ENCODE data around the gene WNT9B. TPM values are rescaled to one million over a fixed set of nuclear protein-coding genes. Genes with fewer than 3 reads are reported as not detected.

WNT9B gene
- total RNA-seq, 1 donor from 2014 or later, result 0.26 TPM

- H3K4me1 Mint-ChIP-seq (ENCODE audit: unreplicated experiment), result peaks cover 3% of the 10 kb centered on the region
- peaks cover 5% of the 10 kb centered on the region for H3K27me3 Mint-ChIP-seq (ENCODE audit: unreplicated experiment)
- H3K27ac Mint-ChIP-seq (ENCODE audit: unreplicated experiment), result no peak overlapping the region
- no peaks in the 10 kb centered on the region for H3K36me3 Mint-ChIP-seq (ENCODE audit: low read depth, unreplicated experiment)
- no peak for TF ChIP-seq CTCF (IDR thresholded peaks at IDR 0.05; ENCODE audit: unreplicated experiment)
- no peak for DNase-seq (ENCODE audit: low spot score)
- no peak overlapping the region for H3K4me3 Mint-ChIP-seq (ENCODE audit: unreplicated experiment)
- no peaks in the 10 kb centered on the region for H3K9me3 Mint-ChIP-seq (ENCODE audit: unreplicated experiment)
These were observed 33.2 kb downstream of the WNT9B start for GRCh38 chr17:46884552-46884951.

- no peak for DNase-seq (ENCODE audit: low spot score)
- H3K27ac Mint-ChIP-seq (ENCODE audit: unreplicated experiment), result no peak overlapping the region
- H3K36me3 Mint-ChIP-seq (ENCODE audit: low read depth, unreplicated experiment), result no peaks in the 10 kb centered on the region
- H3K27me3 Mint-ChIP-seq (ENCODE audit: unreplicated experiment), result peaks cover 5% of the 10 kb centered on the region
- peaks cover 3% of the 10 kb centered on the region for H3K4me1 Mint-ChIP-seq (ENCODE audit: unreplicated experiment)
- no peak for TF ChIP-seq CTCF (IDR thresholded peaks at IDR 0.05; ENCODE audit: unreplicated experiment)
- H3K4me3 Mint-ChIP-seq (ENCODE audit: unreplicated experiment), result no peak overlapping the region
- H3K9me3 Mint-ChIP-seq (ENCODE audit: unreplicated experiment), result no peaks in the 10 kb centered on the region
These were observed 34.3 kb downstream of the WNT9B start for GRCh38 chr17:46885415-46886309.

- DNase-seq (ENCODE audit: low spot score), result no peak
- no peak overlapping the region for H3K27ac Mint-ChIP-seq (ENCODE audit: unreplicated experiment)
- H3K4me3 Mint-ChIP-seq (ENCODE audit: unreplicated experiment), result no peak overlapping the region
- no peak for TF ChIP-seq CTCF (IDR thresholded peaks at IDR 0.05; ENCODE audit: unreplicated experiment)
- H3K27me3 Mint-ChIP-seq (ENCODE audit: unreplicated experiment), result peaks cover 5% of the 10 kb centered on the region
- peaks cover 3% of the 10 kb centered on the region for H3K4me1 Mint-ChIP-seq (ENCODE audit: unreplicated experiment)
- H3K36me3 Mint-ChIP-seq (ENCODE audit: low read depth, unreplicated experiment), result no peaks in the 10 kb centered on the region
- no peaks in the 10 kb centered on the region for H3K9me3 Mint-ChIP-seq (ENCODE audit: unreplicated experiment)
These were observed 34.9 kb downstream of the WNT9B start for GRCh38 chr17:46886310-46886663.

GRCh38 chr17:46887717-46888116 is 36.3 kb downstream of the WNT9B start:
- no peak for TF ChIP-seq CTCF (IDR thresholded peaks at IDR 0.05; ENCODE audit: unreplicated experiment)
- H3K36me3 Mint-ChIP-seq (ENCODE audit: low read depth, unreplicated experiment), result no peaks in the 10 kb centered on the region
- peaks cover 8% of the 10 kb centered on the region for H3K27me3 Mint-ChIP-seq (ENCODE audit: unreplicated experiment)
- no peak overlapping the region for H3K27ac Mint-ChIP-seq (ENCODE audit: unreplicated experiment)
- H3K4me1 Mint-ChIP-seq (ENCODE audit: unreplicated experiment), result peaks cover 6% of the 10 kb centered on the region
- DNase-seq (ENCODE audit: low spot score), result no peak
- H3K4me3 Mint-ChIP-seq (ENCODE audit: unreplicated experiment), result no peak overlapping the region
- H3K9me3 Mint-ChIP-seq (ENCODE audit: unreplicated experiment), result no peaks in the 10 kb centered on the region

- DNase-seq (ENCODE audit: low spot score), result no peak
- Mint-ChIP-seq H3K27ac (ENCODE audit: unreplicated experiment) (no peak overlapping the region), H3K4me3 (ENCODE audit: unreplicated experiment) (no peak overlapping the region), H3K36me3 (ENCODE audit: low read depth, unreplicated experiment) (no peaks in the 10 kb centered on the region), H3K27me3 (ENCODE audit: unreplicated experiment) (peaks cover 11% of the 10 kb centered on the region), H3K9me3 (ENCODE audit: unreplicated experiment) (no peaks in the 10 kb centered on the region), H3K4me1 (ENCODE audit: unreplicated experiment) (peaks cover 6% of the 10 kb centered on the region)
- TF ChIP-seq CTCF (IDR thresholded peaks at IDR 0.05; ENCODE audit: unreplicated experiment), result no peak
These were observed 37.3 kb downstream of the WNT9B start for GRCh38 chr17:46888727-46889126.

All from endothelial cell (in vitro differentiated cells).